Neural progenitor cell (in vitro differentiated cells): ENCODE data around the gene TNFRSF6B. TPM values are rescaled to one million over a fixed set of nuclear protein-coding genes. Genes with fewer than 3 reads are reported as not detected.

ENCODE experiments used
- DNase-seq: peaks from one replicate; pipeline ENCODE4 v3.0.0-alpha.2; 2016; ENCODE audit warnings: low spot score
- H2AFZ ChIP-seq: fragments of 200-600 bp; sonication (generic); replicated peaks from 2 replicates; pipeline ENCODE4 v1.6.1; 2016; ENCODE audit warnings: antibody characterized with exemption
- H3F3A ChIP-seq: fragments of 200-600 bp; sonication (generic); 2 replicates; pipeline ENCODE4 v1.6.1; 2016; ENCODE audit warnings: antibody characterized with exemption, low read depth
- H3K27ac ChIP-seq: fragments of 200-600 bp; sonication (generic); 2 replicates; pipeline ENCODE4 v1.5.1; 2016; ENCODE audit warnings: mild to moderate bottlenecking
- H3K27me3 ChIP-seq: fragments of 200-600 bp; sonication (generic); 2 replicates; pipeline ENCODE4 v1.6.1; 2016; ENCODE audit warnings: mild to moderate bottlenecking, moderate library complexity
- H3K36me3 ChIP-seq: fragments of 200-600 bp; sonication (generic); 2 replicates; pipeline ENCODE4 v1.5.1; 2016
- H3K4me1 ChIP-seq: fragments of 200-600 bp; sonication (generic); 2 replicates; pipeline ENCODE4 v1.6.1; 2016; ENCODE audit warnings: mixed run types
- H3K4me2 ChIP-seq: fragments of 200-600 bp; sonication (generic); 2 replicates; pipeline ENCODE4 v1.6.1; 2016
- H3K4me3 ChIP-seq: fragments of 200-600 bp; sonication (generic); 2 replicates; pipeline ENCODE4 v1.5.1; 2016
- H3K79me2 ChIP-seq: fragments of 200-600 bp; sonication (generic); 2 replicates; pipeline ENCODE4 v1.6.1; 2016; ENCODE audit warnings: low read depth
- H3K9ac ChIP-seq: fragments of 200-600 bp; sonication (generic); 2 replicates; pipeline ENCODE4 v1.6.1; 2016
- H3K9me3 ChIP-seq: fragments of 200-600 bp; sonication (generic); 2 replicates; pipeline ENCODE4 v1.5.1; 2016; ENCODE audit warnings: low read depth
- H4K20me1 ChIP-seq: fragments of 200-600 bp; sonication (generic); 2 replicates; pipeline ENCODE4 v1.6.1; 2016; ENCODE audit warnings: low read depth
- H3K27ac Mint-ChIP-seq: 3 replicates; pipeline ENCODE4 v1.8.0; 2021; ENCODE audit warnings: mixed read lengths
- H3K27me3 Mint-ChIP-seq: 2 replicates; pipeline ENCODE4 v1.8.0; 2022; ENCODE audit warnings: low read depth, mild to moderate bottlenecking, inconsistent platforms, moderate library complexity, mixed read lengths; ENCODE audit not compliant: insufficient read depth
- H3K36me3 Mint-ChIP-seq: 3 replicates; pipeline ENCODE4 v1.8.0; 2021; ENCODE audit warnings: mixed read lengths
- H3K4me1 Mint-ChIP-seq: 3 replicates; pipeline ENCODE4 v1.8.0; 2021; ENCODE audit warnings: mixed read lengths
- H3K4me3 Mint-ChIP-seq: 3 replicates; pipeline ENCODE4 v1.8.0; 2021; ENCODE audit warnings: mild to moderate bottlenecking, moderate library complexity, mixed read lengths
- H3K9me3 Mint-ChIP-seq: 3 replicates; pipeline ENCODE4 v1.8.0; 2020; ENCODE audit warnings: mixed read lengths
- CTCF ChIP-seq: fragments of 200-600 bp; sonication (generic); IDR thresholded peaks from 2 replicates; pipeline ENCODE4 v1.5.1; 2017; ENCODE audit warnings: antibody characterized with exemption, mild to moderate bottlenecking
- EZH2 ChIP-seq: fragments of 200-600 bp; sonication (generic); IDR thresholded peaks from 2 replicates; pipeline ENCODE4 v1.6.1; 2017; ENCODE audit warnings: antibody characterized with exemption, mild to moderate bottlenecking, moderate library complexity
- EZH2phosphoT487 ChIP-seq: fragments of 200-600 bp; sonication (generic); IDR thresholded peaks from 2 replicates; pipeline ENCODE4 v1.6.1; 2017; ENCODE audit warnings: antibody characterized with exemption
- total RNA-seq: library from RNA; depleted of rRNA; stranded (reverse); fragments of >200 nt; gene quantifications from 2 replicates; pipeline ENCODE4 v1.2.3, GENCODE V29; 2015; ENCODE audit warnings: low replicate concordance

The TNFRSF6B gene
- total RNA-seq, 1 donor from 2014 or later, result not detected

GRCh38 chr20:63703471-63703975 lies 7.1 kb downstream of the TNFRSF6B start:
- H3K36me3 Mint-ChIP-seq, result peaks cover 10% of the 10 kb centered on the region
- Histone ChIP-seq H3K9ac (no peak overlapping the region), H3K36me3 (no peaks in the 10 kb centered on the region), H4K20me1 (peaks cover 12% of the 10 kb centered on the region), H3K4me1 (no peaks in the 10 kb centered on the region), H3K27me3 (no peaks in the 10 kb centered on the region), H3F3A (no peaks in the 10 kb centered on the region), H3K79me2 (peaks cover 26% of the 10 kb centered on the region), H3K4me3 (no peak overlapping the region), H2AFZ (no peak overlapping the region), H3K4me2 (no peak overlapping the region), H3K27ac (no peak overlapping the region), H3K9me3 (no peaks in the 10 kb centered on the region)
- H3K27ac Mint-ChIP-seq, result no peak overlapping the region
- H3K4me1 Mint-ChIP-seq, result peaks cover 9% of the 10 kb centered on the region
- no peaks in the 10 kb centered on the region for H3K9me3 Mint-ChIP-seq
- H3K27me3 Mint-ChIP-seq, result peaks cover 4% of the 10 kb centered on the region
- DNase-seq, result no peak
- H3K4me3 Mint-ChIP-seq, result no peak overlapping the region
- TF ChIP-seq EZH2 (no peak), EZH2phosphoT487 (no peak), CTCF (no peak)

- no peaks in the 10 kb centered on the region for H3F3A ChIP-seq
- no peaks in the 10 kb centered on the region for H3K36me3 ChIP-seq
- no peak overlapping the region for H2AFZ ChIP-seq
- peaks cover 6% of the 10 kb centered on the region for H3K4me1 ChIP-seq
- H3K4me2 ChIP-seq, result no peak overlapping the region
- peaks cover 4% of the 10 kb centered on the region for H3K27me3 Mint-ChIP-seq
- no peak overlapping the region for H3K9ac ChIP-seq
- H3K9me3 Mint-ChIP-seq, result no peaks in the 10 kb centered on the region
- H3K4me1 Mint-ChIP-seq, result peaks cover 15% of the 10 kb centered on the region
- H4K20me1 ChIP-seq, result peaks cover 19% of the 10 kb centered on the region
- H3K27me3 ChIP-seq, result no peaks in the 10 kb centered on the region
- no peak overlapping the region for H3K27ac Mint-ChIP-seq
- peaks cover 12% of the 10 kb centered on the region for H3K36me3 Mint-ChIP-seq
- H3K4me3 Mint-ChIP-seq, result no peak overlapping the region
- H3K9me3 ChIP-seq, result no peaks in the 10 kb centered on the region
- H3K27ac ChIP-seq, result no peak overlapping the region
- no peak for DNase-seq
- no peak overlapping the region for H3K4me3 ChIP-seq
- TF ChIP-seq EZH2phosphoT487, result no peak
- no peak for TF ChIP-seq EZH2
- no peak for TF ChIP-seq CTCF
- H3K79me2 ChIP-seq, result peaks cover 32% of the 10 kb centered on the region
These were observed 7.7 kb downstream of the TNFRSF6B start for GRCh38 chr20:63703976-63704748.

GRCh38 chr20:63704749-63705117 lies 8.3 kb downstream of the TNFRSF6B start:
- Histone ChIP-seq H3K9ac (no peak overlapping the region), H2AFZ (no peak overlapping the region), H3K27me3 (no peaks in the 10 kb centered on the region), H3K27ac (no peak overlapping the region), H3K36me3 (no peaks in the 10 kb centered on the region), H3K4me1 (peaks cover 6% of the 10 kb centered on the region), H3K4me2 (no peak overlapping the region), H3K9me3 (no peaks in the 10 kb centered on the region), H3F3A (no peaks in the 10 kb centered on the region), H3K4me3 (no peak overlapping the region), H4K20me1 (peaks cover 22% of the 10 kb centered on the region), H3K79me2 (peaks cover 38% of the 10 kb centered on the region)
- no peak for DNase-seq
- Mint-ChIP-seq H3K27ac (no peak overlapping the region), H3K9me3 (no peaks in the 10 kb centered on the region), H3K4me1 (peaks cover 18% of the 10 kb centered on the region), H3K27me3 (peaks cover 5% of the 10 kb centered on the region), H3K4me3 (peak overlapping the region; percentile 38), H3K36me3 (peaks cover 12% of the 10 kb centered on the region)
- TF ChIP-seq EZH2phosphoT487 (no peak), CTCF (no peak), EZH2 (no peak)
